Measurements from ENCODE around the gene ANKRD10.

ANKRD10 gene

GRCh38 chr13:110877737-110878258, 37.1 kb downstream of the ANKRD10 start:
- H3K36me3 ChIP-seq (ENCODE audit: low read length): no peaks in the 10 kb centered on the region
- H3F3A ChIP-seq (ENCODE audit: insufficient read depth): no peaks in the 10 kb centered on the region
- H3K79me2 ChIP-seq (ENCODE audit: insufficient read depth, low read length): no peaks in the 10 kb centered on the region
- no peak overlapping the region for H3K4me3 ChIP-seq (ENCODE audit: insufficient read depth, low read length, poor library complexity, severe bottlenecking)
- no peak overlapping the region for H2AFZ ChIP-seq (ENCODE audit: low read depth, low read length, severe bottlenecking)
- H3K27me3 ChIP-seq (ENCODE audit: low read length): no peaks in the 10 kb centered on the region
- H3K9me2 ChIP-seq (replicated peaks; ENCODE audit: insufficient read depth, low read length): no peaks in the 10 kb centered on the region
- no peaks in the 10 kb centered on the region for H3K9me3 ChIP-seq (ENCODE audit: insufficient read depth, low read length)
- TF ChIP-seq EZH2phosphoT487 (conservative IDR thresholded peaks at IDR 0.05; ENCODE audit: low read length): no peak
- TF ChIP-seq CTCF (IDR thresholded peaks at IDR 0.05; ENCODE audit: insufficient read depth, low read length, poor library complexity, severe bottlenecking): no peak
- H3K9ac ChIP-seq (ENCODE audit: low read length): no peak overlapping the region
- H3K4me2 ChIP-seq (ENCODE audit: low read depth, low read length, poor library complexity, severe bottlenecking): no peak overlapping the region
- no peak overlapping the region for H3K27ac ChIP-seq (ENCODE audit: low read depth, low read length)
- no peaks in the 10 kb centered on the region for H4K20me1 ChIP-seq (ENCODE audit: low read depth, low read length)

- no peaks in the 10 kb centered on the region for H3K9me3 ChIP-seq (ENCODE audit: insufficient read depth, low read length)
- H3K4me3 ChIP-seq (ENCODE audit: insufficient read depth, low read length, poor library complexity, severe bottlenecking): no peak overlapping the region
- no peaks in the 10 kb centered on the region for H3K36me3 ChIP-seq (ENCODE audit: low read length)
- no peaks in the 10 kb centered on the region for H3K9me2 ChIP-seq (replicated peaks; ENCODE audit: insufficient read depth, low read length)
- no peak overlapping the region for H3K27ac ChIP-seq (ENCODE audit: low read depth, low read length)
- H3K79me2 ChIP-seq (ENCODE audit: insufficient read depth, low read length): no peaks in the 10 kb centered on the region
- H3K4me2 ChIP-seq (ENCODE audit: low read depth, low read length, poor library complexity, severe bottlenecking): no peak overlapping the region
- no peaks in the 10 kb centered on the region for H3F3A ChIP-seq (ENCODE audit: insufficient read depth)
- no peak for TF ChIP-seq EZH2phosphoT487 (conservative IDR thresholded peaks at IDR 0.05; ENCODE audit: low read length)
- TF ChIP-seq CTCF (IDR thresholded peaks at IDR 0.05; ENCODE audit: insufficient read depth, low read length, poor library complexity, severe bottlenecking): no peak
- H2AFZ ChIP-seq (ENCODE audit: low read depth, low read length, severe bottlenecking): no peak overlapping the region
- no peaks in the 10 kb centered on the region for H3K27me3 ChIP-seq (ENCODE audit: low read length)
- H4K20me1 ChIP-seq (ENCODE audit: low read depth, low read length): no peaks in the 10 kb centered on the region
- H3K9ac ChIP-seq (ENCODE audit: low read length): no peak overlapping the region
These were observed 38.3 kb downstream of the ANKRD10 start for GRCh38 chr13:110876609-110877008.

GRCh38 chr13:110875241-110875640, 39.6 kb downstream of the ANKRD10 start:
- Histone ChIP-seq H4K20me1 (ENCODE audit: low read depth, low read length) (no peaks in the 10 kb centered on the region), H3F3A (ENCODE audit: insufficient read depth) (no peaks in the 10 kb centered on the region), H3K4me2 (ENCODE audit: low read depth, low read length, poor library complexity, severe bottlenecking) (no peak overlapping the region), H3K79me2 (ENCODE audit: insufficient read depth, low read length) (no peaks in the 10 kb centered on the region), H3K9me3 (ENCODE audit: insufficient read depth, low read length) (no peaks in the 10 kb centered on the region), H2AFZ (ENCODE audit: low read depth, low read length, severe bottlenecking) (no peak overlapping the region), H3K4me3 (ENCODE audit: insufficient read depth, low read length, poor library complexity, severe bottlenecking) (no peak overlapping the region), H3K36me3 (ENCODE audit: low read length) (no peaks in the 10 kb centered on the region), H3K27ac (ENCODE audit: low read depth, low read length) (no peak overlapping the region), H3K27me3 (ENCODE audit: low read length) (no peaks in the 10 kb centered on the region), H3K9me2 (replicated peaks; ENCODE audit: insufficient read depth, low read length) (no peaks in the 10 kb centered on the region), H3K9ac (ENCODE audit: low read length) (no peak overlapping the region)
- TF ChIP-seq EZH2phosphoT487 (conservative IDR thresholded peaks at IDR 0.05; ENCODE audit: low read length) (no peak), CTCF (IDR thresholded peaks at IDR 0.05; ENCODE audit: insufficient read depth, low read length, poor library complexity, severe bottlenecking) (no peak)
